HUDEP-2 (cell line): ENCODE measurements around the gene DYNC2LI1.

Experiments used
- DNase-seq, 76 experiments: peaks; one replicate each; lab custom pipeline; 2025; ENCODE audit not compliant: unreplicated experiment in 76 of 76; lab: John Stamatoyannopoulos, UW

The DYNC2LI1 gene

GRCh38 chr2:43762286-43762685, 11.6 kb upstream of the DYNC2LI1 start:
- DNase-seq = no peak

GRCh38 chr2:43763091-43763490, 10.7 kb upstream of the DYNC2LI1 start:
- DNase-seq = no peak

DNA sequence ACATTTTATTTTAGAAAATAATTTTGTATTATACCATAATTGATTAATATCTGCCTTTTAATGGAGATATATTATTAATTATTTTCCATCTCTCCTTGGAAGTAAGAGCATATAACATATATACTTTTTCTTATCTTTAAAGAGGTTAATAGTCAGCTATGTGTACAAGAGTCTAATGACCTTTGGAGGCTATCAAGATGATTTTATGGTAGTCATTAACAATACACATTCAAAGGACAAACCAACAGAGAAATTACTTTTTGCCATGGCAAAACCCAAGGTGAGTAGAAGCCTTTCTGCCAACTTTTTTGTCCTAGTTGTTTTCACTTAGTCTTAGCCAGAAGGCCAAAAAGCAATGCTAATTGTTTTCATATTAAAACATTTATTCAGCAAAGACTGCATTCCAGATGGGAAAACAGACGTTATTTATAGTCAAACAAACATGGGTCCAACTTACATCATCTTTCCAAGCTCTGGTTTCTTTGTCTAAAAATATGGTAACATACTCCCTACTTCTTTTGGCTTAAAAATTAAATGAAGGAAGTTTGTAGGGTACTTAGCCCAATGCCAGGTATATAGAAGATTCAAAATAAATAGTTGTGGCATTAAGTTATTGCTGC, 9.6 kb upstream of the DYNC2LI1 start:
- DNase-seq = no peak

- no peak for DNase-seq
These were observed 7.8 kb upstream of the DYNC2LI1 start for GRCh38 chr2:43766006-43766405.

- no peak for DNase-seq
These were observed 778 bp downstream of the DYNC2LI1 start for GRCh38 chr2:43774617-43775016.

DNA sequence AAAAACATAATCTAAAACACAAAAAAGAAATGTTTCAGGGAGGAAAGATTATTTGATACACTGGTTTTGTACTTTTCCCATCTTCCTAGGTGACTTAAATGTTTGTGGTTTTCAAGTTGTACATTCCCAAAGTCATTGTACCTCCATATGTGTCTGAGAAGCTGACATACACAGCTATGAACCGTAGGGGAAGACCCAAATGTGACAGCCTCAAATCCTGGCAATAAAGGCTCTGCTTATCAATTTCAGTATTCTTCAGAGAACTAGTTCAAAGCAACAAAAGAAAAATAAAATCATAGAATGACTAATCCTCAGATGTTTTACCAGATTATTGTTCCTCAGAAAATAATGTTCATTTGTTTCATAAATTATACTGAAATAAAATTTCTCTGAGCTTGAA, 2.5 kb downstream of the DYNC2LI1 start:
- DNase-seq = no peak

DNA sequence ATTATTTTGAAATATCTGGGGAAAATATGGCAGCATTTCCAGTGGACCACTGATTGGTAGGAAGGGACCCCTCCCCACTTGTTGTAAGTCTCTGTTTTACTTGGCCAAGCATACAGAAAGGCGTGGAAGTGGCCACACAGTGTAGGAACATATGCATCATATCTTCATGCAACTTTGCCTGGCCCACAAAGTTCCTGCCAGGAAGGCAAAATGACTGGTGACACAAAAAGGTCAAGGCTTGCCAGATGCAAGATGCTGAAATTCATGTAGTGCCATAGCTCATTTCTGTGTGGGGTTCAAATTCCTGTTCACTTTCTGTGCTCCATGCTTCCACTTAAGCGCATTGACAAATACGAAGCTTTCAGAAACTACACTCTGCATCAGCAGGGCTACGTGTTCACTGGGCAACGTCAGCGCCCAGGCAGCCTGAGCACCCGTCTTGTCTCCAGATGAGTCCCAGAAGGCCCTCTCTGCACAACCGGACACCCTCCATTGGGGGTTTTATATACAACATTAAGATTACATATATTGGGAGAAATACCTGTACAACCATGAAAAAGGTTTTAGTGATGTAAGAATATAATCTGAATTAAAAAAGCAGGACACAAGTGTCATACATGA, 3.6 kb downstream of the DYNC2LI1 start:
- no peak for DNase-seq

DNA sequence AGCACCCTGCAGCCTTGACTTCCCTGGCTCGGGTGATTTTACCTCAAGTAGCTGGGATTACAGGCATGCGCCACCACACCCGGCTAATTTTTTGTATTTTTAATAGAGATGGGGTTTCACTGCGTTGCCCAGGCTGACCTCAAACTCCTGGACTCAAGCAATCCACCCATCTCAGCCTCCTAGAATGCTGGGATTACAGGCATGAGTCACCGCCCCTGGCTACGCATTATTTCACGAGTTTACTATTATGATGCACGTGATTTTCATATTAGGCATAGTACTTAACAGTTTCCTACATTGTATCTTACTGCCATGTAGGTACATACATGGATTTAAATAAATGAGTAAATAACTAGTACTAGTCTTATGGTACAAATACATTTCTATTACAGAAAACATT, 4.4 kb downstream of the DYNC2LI1 start:
- DNase-seq = no peak

GRCh38 chr2:43787895-43788294, 14.1 kb downstream of the DYNC2LI1 start:
- DNase-seq = no peak

- no peak for DNase-seq
These were observed 14.8 kb downstream of the DYNC2LI1 start for GRCh38 chr2:43788646-43789045.

DNA sequence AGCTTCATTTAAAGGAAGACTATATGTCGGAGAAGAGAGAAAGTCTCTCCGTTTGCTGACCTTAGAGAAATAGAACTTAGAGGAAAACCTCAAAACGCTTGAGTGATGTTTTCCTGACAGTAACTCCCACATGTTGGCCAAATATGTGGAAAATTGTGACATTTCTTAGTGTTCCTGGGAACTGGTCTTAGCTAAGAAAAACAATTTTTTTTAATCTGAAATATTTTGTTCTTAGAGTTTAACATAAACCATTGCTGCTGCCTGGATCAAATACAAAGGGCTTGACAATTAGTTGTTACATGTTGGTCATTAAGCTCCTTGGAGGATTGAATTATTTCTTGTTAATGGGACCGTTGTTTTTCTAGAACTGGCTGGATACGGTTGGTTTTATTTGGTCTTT, 16.3 kb downstream of the DYNC2LI1 start:
- DNase-seq = no peak

DNA sequence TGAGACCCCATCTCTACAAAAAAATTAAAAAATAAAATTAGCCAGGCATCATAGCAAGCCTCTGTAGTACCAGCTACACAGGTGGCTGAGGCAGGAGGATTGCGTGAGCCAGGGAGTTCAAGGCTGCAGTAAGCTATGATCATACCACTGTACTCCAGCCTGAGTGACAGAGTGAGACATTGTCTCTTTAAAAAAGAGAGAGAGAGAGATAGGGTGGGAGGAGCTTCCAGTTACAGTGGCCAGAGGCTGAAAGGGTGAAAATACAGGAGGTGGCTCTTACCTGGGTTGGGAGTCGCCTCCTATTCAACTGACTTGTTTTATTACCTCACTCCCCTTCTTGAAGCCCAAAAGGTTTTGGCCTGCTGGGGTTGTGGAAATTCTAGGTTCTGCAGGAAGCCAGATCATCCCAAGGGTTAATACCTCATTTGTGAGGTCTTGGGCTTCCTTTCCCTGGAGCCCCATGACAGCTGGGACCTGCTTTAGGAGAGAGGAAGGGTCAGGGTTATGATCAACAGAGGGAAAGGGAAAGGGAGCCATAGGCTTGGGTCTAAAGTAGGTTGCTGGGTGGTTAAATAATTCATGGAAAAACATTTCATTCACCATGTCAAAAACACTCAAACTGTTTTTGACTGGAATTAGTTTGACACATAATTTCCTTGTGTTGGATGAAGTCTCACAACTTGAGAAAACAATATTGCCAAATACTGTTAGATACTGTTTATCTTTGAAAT, 17.4 kb downstream of the DYNC2LI1 start:
- DNase-seq = no peak

DNA sequence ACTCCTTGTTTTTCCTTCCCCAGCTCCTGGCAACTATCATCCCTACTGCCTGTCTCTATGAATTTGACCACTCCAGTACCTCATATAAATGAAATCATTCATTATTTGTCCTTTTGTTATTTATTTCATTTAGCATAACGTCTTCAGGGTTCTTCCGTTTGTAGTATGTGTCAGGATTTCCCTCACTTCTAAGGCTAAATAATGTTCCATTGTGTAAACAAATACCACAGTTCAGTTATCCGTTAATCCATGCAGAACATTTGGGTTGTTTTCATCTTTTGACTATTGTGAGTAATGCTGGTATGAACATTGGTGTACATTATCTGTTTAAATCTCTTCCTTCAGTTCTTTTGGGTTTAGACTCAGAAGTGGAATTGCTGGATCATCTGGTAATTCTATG, 18.8 kb downstream of the DYNC2LI1 start:
- no peak for DNase-seq

GRCh38 chr2:43794956-43795355, 21.1 kb downstream of the DYNC2LI1 start:
- DNase-seq = no peak

- no peak for DNase-seq
These were observed 22.4 kb downstream of the DYNC2LI1 start for GRCh38 chr2:43796206-43796605.

GRCh38 chr2:43798300-43798699, 24.5 kb downstream of the DYNC2LI1 start:
- DNase-seq = peak in 2 of 76 experiments; percentile 1 to 2

DNA sequence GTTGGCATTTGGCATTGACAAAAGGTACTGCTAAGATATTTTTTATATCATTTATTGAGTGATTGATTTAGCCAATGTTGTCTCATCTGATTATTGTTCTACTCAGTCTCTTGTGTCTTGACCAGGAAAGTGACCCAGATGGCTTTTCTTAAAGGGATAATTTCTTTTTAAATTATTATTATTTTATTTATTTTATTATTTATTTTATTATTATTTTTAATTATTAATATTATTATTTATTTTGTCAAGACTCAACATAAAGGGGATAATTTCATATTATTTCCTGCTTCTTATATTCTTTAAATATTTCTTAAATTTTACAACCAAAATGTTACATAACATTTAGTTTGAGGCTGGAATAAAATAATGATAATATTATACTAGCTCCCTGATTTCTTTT, 27.1 kb downstream of the DYNC2LI1 start:
- no peak for DNase-seq

DNA sequence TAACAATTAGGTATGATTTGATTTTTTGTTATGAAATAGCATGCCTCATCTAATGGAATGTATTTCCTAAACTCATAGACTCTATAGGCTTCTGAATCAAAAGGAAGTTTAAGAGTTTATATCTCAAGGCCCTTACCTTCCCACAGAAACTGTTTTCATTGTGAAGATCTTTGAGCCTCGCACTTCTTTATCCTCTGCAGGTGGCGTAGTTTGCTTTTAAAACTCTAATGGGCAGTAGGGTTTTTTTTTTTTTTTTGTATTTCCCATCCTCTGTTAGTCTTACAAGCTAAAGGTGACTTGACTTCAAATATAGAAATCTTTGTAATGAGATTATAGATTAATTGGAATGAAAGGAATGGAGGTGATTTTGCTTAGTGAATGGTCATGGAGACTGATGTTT, 28.3 kb downstream of the DYNC2LI1 start:
- DNase-seq = no peak

GRCh38 chr2:43803113-43803512, 29.3 kb downstream of the DYNC2LI1 start:
- no peak for DNase-seq

DNA sequence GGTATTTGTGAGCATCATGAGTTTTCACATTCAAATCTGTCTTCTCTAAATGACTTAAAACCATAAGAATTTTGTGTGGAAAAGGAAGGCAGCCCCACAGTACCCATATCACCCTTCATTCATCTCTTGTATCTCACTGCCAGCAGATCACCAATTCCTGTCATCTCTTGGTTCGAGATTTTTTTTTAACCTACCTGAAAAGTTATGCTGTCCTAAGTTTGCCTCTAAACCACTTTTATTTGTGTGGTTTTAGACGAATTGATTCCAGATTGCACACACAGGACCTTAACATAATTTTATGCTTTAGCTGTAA, 32.8 kb downstream of the DYNC2LI1 start:
- no peak for DNase-seq

- no peak for DNase-seq
These were observed 36.6 kb downstream of the DYNC2LI1 start for GRCh38 chr2:43810452-43810851.

DNA sequence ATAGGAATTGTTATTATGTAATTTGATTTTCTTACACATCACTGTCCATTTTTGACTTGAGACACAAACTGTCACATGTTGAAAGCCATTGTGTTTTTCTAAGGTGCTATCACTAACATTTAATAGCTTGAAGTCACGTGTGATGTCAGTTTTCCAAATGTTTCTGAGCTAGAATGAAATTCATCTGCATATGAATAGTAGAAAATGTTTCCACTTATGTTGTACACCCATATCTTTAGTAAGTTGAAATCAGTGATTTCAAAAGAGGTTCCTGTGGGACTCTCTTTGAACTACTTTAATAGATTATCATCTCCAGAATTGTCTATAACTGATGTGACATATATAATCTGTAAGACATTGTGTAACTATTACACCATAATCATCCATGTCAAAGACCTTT, 37.0 kb downstream of the DYNC2LI1 start:
- DNase-seq = no peak
